ENCODE results near the gene CABYR. TPM values are rescaled to one million over a fixed set of nuclear protein-coding genes. Genes with fewer than 3 reads are reported as not detected.

Gene CABYR
- total RNA-seq, 1 experiment from 2014 or later = 0.36 TPM

DNA sequence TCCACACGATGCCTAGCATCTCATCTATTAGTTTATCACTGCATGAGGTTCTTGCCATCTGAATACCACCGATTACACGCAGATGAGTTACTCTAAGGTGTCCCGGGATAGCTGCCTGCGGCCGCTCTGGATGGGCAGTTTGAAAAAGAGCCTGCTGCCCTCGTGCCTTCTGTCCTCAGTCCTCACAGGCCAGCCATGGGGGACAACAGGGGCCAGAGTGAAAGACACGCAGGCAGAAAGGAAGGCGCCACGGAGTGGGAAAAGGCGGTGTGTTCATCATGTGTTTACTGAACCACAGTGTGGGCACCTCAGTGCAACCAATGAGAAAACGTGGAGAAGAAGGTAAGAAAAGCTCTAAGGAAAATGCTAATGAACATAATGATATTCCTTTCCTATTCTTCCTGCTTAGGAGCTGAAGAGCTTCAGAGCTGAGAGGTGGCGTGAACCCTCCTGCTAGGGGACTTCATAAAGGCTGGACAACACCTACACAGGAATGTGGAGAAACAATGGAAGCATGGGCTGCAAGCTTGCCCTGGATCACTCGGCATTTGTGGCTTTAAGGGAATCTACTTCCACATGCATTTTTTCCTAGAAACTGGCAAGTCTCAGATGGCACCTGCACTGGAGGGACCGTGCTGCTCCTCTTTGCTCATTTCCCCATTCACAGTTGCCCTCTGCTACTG is 50.9 kb downstream of the CABYR start:
- DNase-seq (ENCODE audit: low spot score) = no peak

GRCh38 chr18:24190590-24190989 is 51.7 kb downstream of the CABYR start:
- DNase-seq (ENCODE audit: low spot score) = no peak

GRCh38 chr18:24195296-24196053 is 56.6 kb downstream of the CABYR start:
- DNase-seq (ENCODE audit: low spot score) = no peak

- no peak for DNase-seq (ENCODE audit: low spot score)
Observed at GRCh38 chr18:24196764-24197163, 57.9 kb downstream of the CABYR start.

GRCh38 chr18:24197412-24197811 is 58.5 kb downstream of the CABYR start:
- DNase-seq (ENCODE audit: low spot score) = no peak

DNA sequence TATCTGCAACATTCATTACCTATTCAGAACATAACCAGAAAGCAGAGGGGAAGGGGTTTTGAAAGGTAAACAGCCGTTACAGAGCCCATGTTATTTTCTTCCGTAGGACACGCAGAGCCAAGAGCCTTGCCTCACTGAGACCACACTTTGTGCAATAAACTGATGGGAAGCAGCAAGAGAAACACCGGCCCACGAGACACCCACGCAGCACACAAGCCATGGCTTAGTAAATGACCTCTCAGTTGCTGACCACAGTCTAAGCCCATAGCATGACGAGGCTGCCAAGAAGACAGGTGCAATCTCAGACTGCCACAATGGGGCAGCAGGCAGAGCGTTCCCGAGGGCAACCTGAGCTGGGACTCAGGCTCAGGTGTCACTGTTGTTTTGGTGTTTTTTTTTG is 59.6 kb downstream of the CABYR start:
- no peak for DNase-seq (ENCODE audit: low spot score)

DNA sequence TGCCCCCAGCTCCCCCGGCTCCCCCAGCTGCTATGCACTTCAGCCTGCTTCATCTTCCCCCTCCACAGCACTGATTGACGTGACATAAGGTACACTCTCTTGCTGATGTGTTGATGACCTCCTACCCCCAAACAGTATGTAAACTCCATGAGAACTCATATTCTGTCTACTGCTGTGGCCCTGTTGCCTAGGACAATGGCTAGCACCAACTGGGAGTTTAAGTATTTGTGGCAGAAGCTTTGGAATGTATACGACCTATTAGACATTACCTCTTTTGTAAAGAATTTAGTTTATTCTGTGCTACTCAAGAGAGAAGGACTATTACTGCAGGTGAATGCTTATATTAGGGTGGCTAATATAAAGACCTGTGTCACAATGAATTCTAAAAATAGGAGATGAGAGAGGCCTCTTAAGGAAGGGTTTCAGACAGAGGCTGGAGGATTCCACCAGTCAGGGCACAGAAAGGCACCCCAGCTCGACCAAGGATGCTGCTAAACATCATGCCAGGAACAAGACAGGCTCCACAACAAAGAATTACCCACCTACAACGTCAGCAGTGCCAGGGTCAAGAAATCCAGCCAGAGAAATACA is 60.6 kb downstream of the CABYR start:
- DNase-seq (ENCODE audit: low spot score) = no peak

- DNase-seq (ENCODE audit: low spot score) = no peak
Observed at GRCh38 chr18:24200494-24201290, 61.8 kb downstream of the CABYR start.

GRCh38 chr18:24201699-24202687 is 63.1 kb downstream of the CABYR start:
- DNase-seq (ENCODE audit: low spot score) = no peak

DNA sequence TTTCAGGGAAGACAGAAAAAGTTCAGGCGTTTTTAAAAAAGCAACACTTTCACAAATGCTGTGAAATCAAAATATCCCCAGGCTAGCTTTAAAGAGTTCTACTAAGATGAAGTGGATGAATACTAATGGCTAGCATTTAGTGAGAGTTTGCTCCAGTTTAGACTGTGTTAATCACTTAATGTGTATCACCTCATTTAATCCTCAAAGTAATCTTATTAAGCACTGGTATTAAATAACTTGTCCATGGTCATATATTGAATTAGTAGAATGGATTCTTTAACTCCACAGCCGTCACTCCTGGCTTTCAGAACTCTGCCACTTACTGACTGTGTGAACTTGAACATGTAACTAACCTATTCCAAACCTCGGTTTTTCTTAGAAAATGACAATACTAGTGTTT is 66.0 kb downstream of the CABYR start:
- no peak for DNase-seq (ENCODE audit: low spot score)

- no peak for DNase-seq (ENCODE audit: low spot score)
Observed at GRCh38 chr18:24208270-24209035, 69.6 kb downstream of the CABYR start.

DNA sequence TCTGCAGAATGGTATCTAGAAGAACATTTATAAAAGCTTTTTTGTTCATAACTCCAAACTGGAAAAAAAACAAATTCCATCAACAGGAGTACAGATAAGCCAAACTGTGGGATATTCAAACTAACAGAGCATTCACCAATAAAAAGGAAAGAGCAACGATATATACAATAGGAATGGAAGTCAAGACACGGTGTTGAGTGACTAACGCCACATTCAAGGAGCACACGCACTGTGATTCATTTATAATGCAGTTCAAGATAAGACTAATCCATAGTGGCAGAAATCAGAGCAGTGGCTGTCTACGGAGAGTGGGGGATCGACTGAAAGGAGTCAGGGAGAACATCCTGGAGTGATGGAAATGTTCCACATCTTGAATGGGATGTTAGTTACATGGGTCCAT is 70.7 kb downstream of the CABYR start:
- no peak for DNase-seq (ENCODE audit: low spot score)

Small RNAs within 50 kb of the gene (small RNA-seq; reads per million reads assigned to genes)
- gene RF00017 (not detected), gene RNA5SP452 (11.0 reads per million, percentile 88 among the genes with 10 or more reads in this experiment), gene RNU5A-6P (12.1 reads per million, percentile 89 among the genes with 10 or more reads in this experiment)

Other genes with a start within 250 kb of the CABYR start
- gene TTC39C, start 124.3 kb upstream of the CABYR start, total RNA-seq (2014; rRNA removed; shearing (Covaris generic)) = 7.2 and 7.6 TPM in 2 replicates

Measured in HT-29 (cell line).